ENCODE measurements around the gene PAM.

Gene PAM

DNA sequence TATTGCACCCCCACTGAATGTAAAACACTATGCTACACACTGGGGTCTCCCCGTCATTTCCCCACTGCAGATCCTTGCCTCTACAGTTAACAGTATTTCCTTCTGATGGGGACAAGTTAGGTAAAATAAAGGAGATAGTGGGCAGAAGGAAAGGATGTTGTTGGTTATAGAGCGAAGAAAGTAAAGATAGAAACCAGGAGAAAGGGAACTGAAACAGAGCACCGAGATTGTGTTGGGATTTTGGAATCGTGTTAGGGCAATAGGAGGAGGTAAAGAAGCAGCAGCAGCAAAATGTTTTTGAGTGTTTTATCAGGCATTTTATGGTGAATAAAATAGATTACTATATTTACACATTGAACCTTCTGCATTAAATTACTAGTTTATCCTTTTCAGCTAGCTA lies 60.0 kb downstream of the PAM start:
- no peak overlapping the region for H3K4me3 ChIP-seq (replicated peaks; ENCODE audit: insufficient read depth, low read length)
- TF ChIP-seq, protein P1, sequence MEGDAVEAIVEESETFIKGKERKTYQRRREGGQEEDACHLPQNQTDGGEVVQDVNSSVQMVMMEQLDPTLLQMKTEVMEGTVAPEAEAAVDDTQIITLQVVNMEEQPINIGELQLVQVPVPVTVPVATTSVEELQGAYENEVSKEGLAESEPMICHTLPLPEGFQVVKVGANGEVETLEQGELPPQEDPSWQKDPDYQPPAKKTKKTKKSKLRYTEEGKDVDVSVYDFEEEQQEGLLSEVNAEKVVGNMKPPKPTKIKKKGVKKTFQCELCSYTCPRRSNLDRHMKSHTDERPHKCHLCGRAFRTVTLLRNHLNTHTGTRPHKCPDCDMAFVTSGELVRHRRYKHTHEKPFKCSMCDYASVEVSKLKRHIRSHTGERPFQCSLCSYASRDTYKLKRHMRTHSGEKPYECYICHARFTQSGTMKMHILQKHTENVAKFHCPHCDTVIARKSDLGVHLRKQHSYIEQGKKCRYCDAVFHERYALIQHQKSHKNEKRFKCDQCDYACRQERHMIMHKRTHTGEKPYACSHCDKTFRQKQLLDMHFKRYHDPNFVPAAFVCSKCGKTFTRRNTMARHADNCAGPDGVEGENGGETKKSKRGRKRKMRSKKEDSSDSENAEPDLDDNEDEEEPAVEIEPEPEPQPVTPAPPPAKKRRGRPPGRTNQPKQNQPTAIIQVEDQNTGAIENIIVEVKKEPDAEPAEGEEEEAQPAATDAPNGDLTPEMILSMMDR (IDR thresholded peaks at IDR 0.05; ENCODE audit: insufficient read depth, low read length), result no peak
- TF ChIP-seq, protein P2, sequence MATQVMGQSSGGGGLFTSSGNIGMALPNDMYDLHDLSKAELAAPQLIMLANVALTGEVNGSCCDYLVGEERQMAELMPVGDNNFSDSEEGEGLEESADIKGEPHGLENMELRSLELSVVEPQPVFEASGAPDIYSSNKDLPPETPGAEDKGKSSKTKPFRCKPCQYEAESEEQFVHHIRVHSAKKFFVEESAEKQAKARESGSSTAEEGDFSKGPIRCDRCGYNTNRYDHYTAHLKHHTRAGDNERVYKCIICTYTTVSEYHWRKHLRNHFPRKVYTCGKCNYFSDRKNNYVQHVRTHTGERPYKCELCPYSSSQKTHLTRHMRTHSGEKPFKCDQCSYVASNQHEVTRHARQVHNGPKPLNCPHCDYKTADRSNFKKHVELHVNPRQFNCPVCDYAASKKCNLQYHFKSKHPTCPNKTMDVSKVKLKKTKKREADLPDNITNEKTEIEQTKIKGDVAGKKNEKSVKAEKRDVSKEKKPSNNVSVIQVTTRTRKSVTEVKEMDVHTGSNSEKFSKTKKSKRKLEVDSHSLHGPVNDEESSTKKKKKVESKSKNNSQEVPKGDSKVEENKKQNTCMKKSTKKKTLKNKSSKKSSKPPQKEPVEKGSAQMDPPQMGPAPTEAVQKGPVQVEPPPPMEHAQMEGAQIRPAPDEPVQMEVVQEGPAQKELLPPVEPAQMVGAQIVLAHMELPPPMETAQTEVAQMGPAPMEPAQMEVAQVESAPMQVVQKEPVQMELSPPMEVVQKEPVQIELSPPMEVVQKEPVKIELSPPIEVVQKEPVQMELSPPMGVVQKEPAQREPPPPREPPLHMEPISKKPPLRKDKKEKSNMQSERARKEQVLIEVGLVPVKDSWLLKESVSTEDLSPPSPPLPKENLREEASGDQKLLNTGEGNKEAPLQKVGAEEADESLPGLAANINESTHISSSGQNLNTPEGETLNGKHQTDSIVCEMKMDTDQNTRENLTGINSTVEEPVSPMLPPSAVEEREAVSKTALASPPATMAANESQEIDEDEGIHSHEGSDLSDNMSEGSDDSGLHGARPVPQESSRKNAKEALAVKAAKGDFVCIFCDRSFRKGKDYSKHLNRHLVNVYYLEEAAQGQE (IDR thresholded peaks at IDR 0.05; ENCODE audit: insufficient replicate concordance, low read depth), result no peak
- no peak for TF ChIP-seq GABPA (IDR thresholded peaks at IDR 0.05; ENCODE audit: low read depth)
- no peak for TF ChIP-seq POLR2AphosphoS5 (IDR thresholded peaks at IDR 0.05; ENCODE audit: low read depth)
- TF ChIP-seq SPI1 (IDR thresholded peaks at IDR 0.05; ENCODE audit: borderline replicate concordance, low read depth), result no peak
- H3K27me3 ChIP-seq (ENCODE audit: insufficient read depth, poor library complexity, severe bottlenecking), result no peaks in the 10 kb centered on the region
- DNase-seq (ENCODE audit: low read depth in 1 of 2, low spot score in 1 of 2), result no peak
- no peak overlapping the region for H3K27ac ChIP-seq (replicated peaks)

DNA sequence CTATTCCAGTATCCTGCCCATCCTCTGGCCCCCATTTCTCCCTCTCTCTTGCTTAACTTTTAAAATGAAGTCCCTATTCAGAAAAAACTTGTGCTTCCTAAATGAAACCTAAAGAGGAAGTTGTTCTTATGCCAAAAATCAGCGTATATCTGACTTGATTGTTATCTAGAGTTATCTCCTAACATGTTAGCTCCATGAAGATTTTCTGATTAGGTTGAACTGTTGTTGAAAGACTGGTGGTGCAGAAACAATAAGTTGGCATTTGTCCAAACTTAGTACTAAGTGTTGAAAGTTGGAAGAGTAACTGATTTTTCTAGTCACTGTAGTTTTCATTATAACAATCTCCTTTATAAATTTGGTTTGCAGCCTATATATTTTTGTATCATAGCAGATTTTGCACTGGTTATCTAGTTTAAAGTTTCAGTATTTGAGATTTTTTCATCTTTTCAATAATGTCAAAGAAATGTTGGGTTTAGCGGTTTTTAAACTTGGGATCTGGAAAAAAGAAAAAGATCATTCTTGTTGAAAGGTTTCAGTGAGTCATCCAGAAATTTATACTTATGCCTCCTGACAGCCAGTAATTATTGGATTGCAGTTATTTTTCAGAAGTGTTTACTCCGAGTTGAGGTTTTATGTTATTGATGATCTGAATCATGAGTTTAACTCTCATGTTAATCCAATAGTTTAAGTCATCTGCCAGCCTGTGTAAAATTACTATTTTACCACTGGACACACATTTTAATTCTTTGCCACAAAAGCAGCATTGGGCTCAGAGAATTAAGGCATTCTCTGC lies 60.6 kb downstream of the PAM start:
- H3K4me3 ChIP-seq (replicated peaks; ENCODE audit: insufficient read depth, low read length), result no peak overlapping the region
- TF ChIP-seq, protein P2 (IDR thresholded peaks at IDR 0.05; ENCODE audit: insufficient replicate concordance, low read depth), result no peak
- TF ChIP-seq POLR2AphosphoS5 (IDR thresholded peaks at IDR 0.05; ENCODE audit: low read depth) (no peak), GABPA (IDR thresholded peaks at IDR 0.05; ENCODE audit: low read depth) (no peak), SPI1 (IDR thresholded peaks at IDR 0.05; ENCODE audit: borderline replicate concordance, low read depth) (no peak)
- TF ChIP-seq, protein P1 (IDR thresholded peaks at IDR 0.05; ENCODE audit: insufficient read depth, low read length), result no peak
- no peak overlapping the region for H3K27ac ChIP-seq (replicated peaks)
- no peaks in the 10 kb centered on the region for H3K27me3 ChIP-seq (ENCODE audit: insufficient read depth, poor library complexity, severe bottlenecking)
- no peak for DNase-seq (ENCODE audit: low read depth in 1 of 2, low spot score in 1 of 2)

DNA sequence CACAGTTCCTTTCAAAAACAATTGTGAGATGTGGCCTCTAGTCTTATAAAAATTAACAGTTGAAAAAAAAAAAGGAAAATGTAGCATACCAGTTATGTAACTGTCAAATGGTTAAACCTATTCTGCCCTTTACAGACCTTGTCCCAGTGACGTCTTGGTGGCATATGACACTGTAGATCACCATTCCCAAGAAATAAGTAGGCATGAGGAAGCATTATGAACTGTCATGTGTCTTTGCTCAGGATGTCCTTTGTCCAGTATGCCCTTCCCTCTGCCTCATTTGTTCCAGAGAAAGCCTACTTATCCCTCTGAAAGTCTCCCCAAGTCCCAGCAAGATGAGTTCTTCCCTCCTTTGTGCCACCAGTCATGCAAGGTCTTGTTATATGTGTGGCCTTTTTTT lies 63.2 kb downstream of the PAM start:
- no peak for DNase-seq (ENCODE audit: low read depth in 1 of 2, low spot score in 1 of 2)
- H3K27me3 ChIP-seq (ENCODE audit: insufficient read depth, poor library complexity, severe bottlenecking), result no peaks in the 10 kb centered on the region
- no peak for TF ChIP-seq POLR2AphosphoS5 (IDR thresholded peaks at IDR 0.05; ENCODE audit: low read depth)
- TF ChIP-seq GABPA (IDR thresholded peaks at IDR 0.05; ENCODE audit: low read depth), result no peak
- TF ChIP-seq, protein P1 (IDR thresholded peaks at IDR 0.05; ENCODE audit: insufficient read depth, low read length), result no peak
- no peak for TF ChIP-seq SPI1 (IDR thresholded peaks at IDR 0.05; ENCODE audit: borderline replicate concordance, low read depth)
- TF ChIP-seq, protein P2 (IDR thresholded peaks at IDR 0.05; ENCODE audit: insufficient replicate concordance, low read depth), result no peak
- H3K4me3 ChIP-seq (replicated peaks; ENCODE audit: insufficient read depth, low read length), result no peak overlapping the region
- no peak overlapping the region for H3K27ac ChIP-seq (replicated peaks)
